ENCODE results near the gene HUNK. TPM values are rescaled to one million over a fixed set of nuclear protein-coding genes. Genes with fewer than 3 reads are reported as not detected.

The HUNK gene
- total RNA-seq, 1 donor from 2014 or later = 0.77 TPM

DNA sequence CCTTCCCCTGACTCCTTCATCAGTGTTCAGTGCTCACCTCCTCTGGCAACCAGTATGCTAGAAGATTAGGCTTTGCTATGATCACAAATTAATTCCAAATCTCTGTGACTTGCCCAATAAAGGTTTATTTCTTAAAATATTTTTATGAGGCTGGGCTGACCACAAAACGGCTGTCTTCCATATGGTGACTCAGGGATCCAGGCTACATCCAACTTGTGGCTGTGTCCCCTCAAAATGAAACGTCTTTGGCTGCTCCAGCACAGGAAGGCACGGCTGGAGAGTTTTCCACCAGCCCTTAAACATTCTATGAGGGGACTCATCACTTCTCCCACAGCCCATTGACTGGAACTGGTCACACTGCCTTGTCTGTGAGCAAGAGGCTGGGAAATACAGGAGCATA, 131.5 kb downstream of the HUNK start:
- Histone ChIP-seq H3K4me1 (ENCODE audit: insufficient read depth, low read length) (peaks cover 4% of the 10 kb centered on the region), H3K79me2 (ENCODE audit: insufficient read depth, low read length) (no peaks in the 10 kb centered on the region), H3K9me3 (ENCODE audit: insufficient read depth, low read depth, low read length) (no peaks in the 10 kb centered on the region), H3K4me2 (ENCODE audit: low read length) (no peak overlapping the region), H3K9ac (ENCODE audit: low read length) (no peak overlapping the region), H3K4me3 (ENCODE audit: insufficient read depth, low read depth, low read length) (no peak overlapping the region), H3K27ac (ENCODE audit: low read depth, low read length) (no peak overlapping the region), H4K20me1 (ENCODE audit: insufficient read depth, low read length) (no peaks in the 10 kb centered on the region), H3K36me3 (ENCODE audit: insufficient read depth, low read length) (no peaks in the 10 kb centered on the region), H2AFZ (ENCODE audit: low read depth, low read length) (no peak overlapping the region), H3K27me3 (ENCODE audit: insufficient read depth, low read length) (no peaks in the 10 kb centered on the region)
- no peak overlapping the region for H3K4me3 Mint-ChIP-seq (ENCODE audit: unreplicated experiment)
- no peaks in the 10 kb centered on the region for H3K27me3 Mint-ChIP-seq (ENCODE audit: low read depth, unreplicated experiment)
- H3K9me3 Mint-ChIP-seq (ENCODE audit: unreplicated experiment) = peaks cover 2% of the 10 kb centered on the region
- H3K36me3 Mint-ChIP-seq (ENCODE audit: low read depth, unreplicated experiment) = no peaks in the 10 kb centered on the region
- no peak overlapping the region for H3K27ac Mint-ChIP-seq (ENCODE audit: unreplicated experiment)
- DNase-seq (ENCODE audit: low read depth) (no peak), FAIRE-seq (no peak)
- H3K4me1 Mint-ChIP-seq (ENCODE audit: low read depth, unreplicated experiment) = peaks cover 3% of the 10 kb centered on the region
- TF ChIP-seq, protein P1, sequence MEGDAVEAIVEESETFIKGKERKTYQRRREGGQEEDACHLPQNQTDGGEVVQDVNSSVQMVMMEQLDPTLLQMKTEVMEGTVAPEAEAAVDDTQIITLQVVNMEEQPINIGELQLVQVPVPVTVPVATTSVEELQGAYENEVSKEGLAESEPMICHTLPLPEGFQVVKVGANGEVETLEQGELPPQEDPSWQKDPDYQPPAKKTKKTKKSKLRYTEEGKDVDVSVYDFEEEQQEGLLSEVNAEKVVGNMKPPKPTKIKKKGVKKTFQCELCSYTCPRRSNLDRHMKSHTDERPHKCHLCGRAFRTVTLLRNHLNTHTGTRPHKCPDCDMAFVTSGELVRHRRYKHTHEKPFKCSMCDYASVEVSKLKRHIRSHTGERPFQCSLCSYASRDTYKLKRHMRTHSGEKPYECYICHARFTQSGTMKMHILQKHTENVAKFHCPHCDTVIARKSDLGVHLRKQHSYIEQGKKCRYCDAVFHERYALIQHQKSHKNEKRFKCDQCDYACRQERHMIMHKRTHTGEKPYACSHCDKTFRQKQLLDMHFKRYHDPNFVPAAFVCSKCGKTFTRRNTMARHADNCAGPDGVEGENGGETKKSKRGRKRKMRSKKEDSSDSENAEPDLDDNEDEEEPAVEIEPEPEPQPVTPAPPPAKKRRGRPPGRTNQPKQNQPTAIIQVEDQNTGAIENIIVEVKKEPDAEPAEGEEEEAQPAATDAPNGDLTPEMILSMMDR (IDR thresholded peaks at IDR 0.05; ENCODE audit: insufficient read depth, low read depth, low read length) = no peak
- no peak for TF ChIP-seq EZH2 (IDR thresholded peaks at IDR 0.05; ENCODE audit: insufficient read depth, low read length)

DNA sequence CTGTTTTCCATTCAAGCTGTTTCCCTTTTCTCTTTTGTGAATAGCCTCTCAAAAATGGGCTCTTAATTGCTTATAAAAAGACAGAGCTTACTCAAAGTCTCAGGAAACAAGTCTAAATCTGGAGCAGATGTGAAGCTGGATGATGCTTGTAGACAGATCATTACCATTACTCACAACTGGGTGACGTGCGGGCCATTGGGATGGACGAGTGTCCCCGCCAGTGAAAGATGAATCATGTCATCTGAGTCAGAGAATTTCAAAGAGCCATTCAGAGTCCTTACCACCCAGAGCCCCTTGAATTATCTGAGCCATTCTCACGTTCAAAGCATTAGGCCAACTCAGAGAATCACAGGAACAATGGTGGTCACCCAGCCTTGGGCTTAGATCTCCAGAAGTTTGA, 134.6 kb downstream of the HUNK start:
- H3K4me1 Mint-ChIP-seq (ENCODE audit: low read depth, unreplicated experiment) = peaks cover 3% of the 10 kb centered on the region
- Histone ChIP-seq H3K4me2 (ENCODE audit: low read length) (peak overlapping the region; percentile 21), H3K79me2 (ENCODE audit: insufficient read depth, low read length) (no peaks in the 10 kb centered on the region), H4K20me1 (ENCODE audit: insufficient read depth, low read length) (no peaks in the 10 kb centered on the region), H3K4me1 (ENCODE audit: insufficient read depth, low read length) (peaks cover 4% of the 10 kb centered on the region), H3K4me3 (ENCODE audit: insufficient read depth, low read depth, low read length) (no peak overlapping the region), H3K9me3 (ENCODE audit: insufficient read depth, low read depth, low read length) (no peaks in the 10 kb centered on the region), H2AFZ (ENCODE audit: low read depth, low read length) (no peak overlapping the region), H3K27me3 (ENCODE audit: insufficient read depth, low read length) (no peaks in the 10 kb centered on the region), H3K9ac (ENCODE audit: low read length) (no peak overlapping the region), H3K36me3 (ENCODE audit: insufficient read depth, low read length) (no peaks in the 10 kb centered on the region), H3K27ac (ENCODE audit: low read depth, low read length) (peak overlapping the region; percentile 23)
- H3K27me3 Mint-ChIP-seq (ENCODE audit: low read depth, unreplicated experiment) = no peaks in the 10 kb centered on the region
- DNase-seq (ENCODE audit: low read depth) (peak; percentile 37), FAIRE-seq (peak; percentile 69)
- no peak overlapping the region for H3K27ac Mint-ChIP-seq (ENCODE audit: unreplicated experiment)
- H3K36me3 Mint-ChIP-seq (ENCODE audit: low read depth, unreplicated experiment) = no peaks in the 10 kb centered on the region
- TF ChIP-seq EZH2 (IDR thresholded peaks at IDR 0.05; ENCODE audit: insufficient read depth, low read length) = no peak
- TF ChIP-seq, protein P1 (IDR thresholded peaks at IDR 0.05; ENCODE audit: insufficient read depth, low read depth, low read length) = no peak
- H3K9me3 Mint-ChIP-seq (ENCODE audit: unreplicated experiment) = peaks cover 8% of the 10 kb centered on the region
- no peak overlapping the region for H3K4me3 Mint-ChIP-seq (ENCODE audit: unreplicated experiment)

DNA sequence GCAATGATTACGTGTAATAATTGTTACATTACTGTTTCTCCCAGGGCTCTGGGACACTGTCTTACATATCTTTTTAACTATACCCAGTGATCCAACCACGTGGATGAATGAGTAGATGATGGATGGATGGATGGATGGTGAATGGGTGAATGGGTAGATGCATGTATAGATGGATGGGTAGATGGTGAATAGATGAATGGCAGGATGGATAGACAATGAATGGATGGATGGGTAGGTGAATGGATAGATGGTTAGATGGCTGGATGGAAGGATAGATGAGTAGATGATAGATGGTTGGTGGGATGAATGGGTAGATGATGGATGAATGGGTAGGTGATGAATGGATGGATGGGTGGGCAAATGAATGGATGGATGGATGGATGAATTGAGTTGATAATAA, 135.9 kb downstream of the HUNK start:
- H3K27me3 ChIP-seq (ENCODE audit: insufficient read depth, low read length) = no peaks in the 10 kb centered on the region
- H3K27ac ChIP-seq (ENCODE audit: low read depth, low read length) = no peak overlapping the region
- H3K79me2 ChIP-seq (ENCODE audit: insufficient read depth, low read length) = no peaks in the 10 kb centered on the region
- H3K36me3 ChIP-seq (ENCODE audit: insufficient read depth, low read length) = no peaks in the 10 kb centered on the region
- peaks cover 8% of the 10 kb centered on the region for H3K9me3 Mint-ChIP-seq (ENCODE audit: unreplicated experiment)
- no peaks in the 10 kb centered on the region for H3K27me3 Mint-ChIP-seq (ENCODE audit: low read depth, unreplicated experiment)
- DNase-seq (ENCODE audit: low read depth) = no peak
- no peak overlapping the region for H3K27ac Mint-ChIP-seq (ENCODE audit: unreplicated experiment)
- no peak overlapping the region for H3K9ac ChIP-seq (ENCODE audit: low read length)
- peaks cover 3% of the 10 kb centered on the region for H3K4me1 Mint-ChIP-seq (ENCODE audit: low read depth, unreplicated experiment)
- H2AFZ ChIP-seq (ENCODE audit: low read depth, low read length) = no peak overlapping the region
- H3K36me3 Mint-ChIP-seq (ENCODE audit: low read depth, unreplicated experiment) = no peaks in the 10 kb centered on the region
- H3K9me3 ChIP-seq (ENCODE audit: insufficient read depth, low read depth, low read length) = no peaks in the 10 kb centered on the region
- TF ChIP-seq, protein P1 (IDR thresholded peaks at IDR 0.05; ENCODE audit: insufficient read depth, low read depth, low read length) = no peak
- no peak for TF ChIP-seq EZH2 (IDR thresholded peaks at IDR 0.05; ENCODE audit: insufficient read depth, low read length)
- H3K4me3 ChIP-seq (ENCODE audit: insufficient read depth, low read depth, low read length) = no peak overlapping the region
- H3K4me1 ChIP-seq (ENCODE audit: insufficient read depth, low read length) = peaks cover 4% of the 10 kb centered on the region
- no peak overlapping the region for H3K4me2 ChIP-seq (ENCODE audit: low read length)
- H3K4me3 Mint-ChIP-seq (ENCODE audit: unreplicated experiment) = no peak overlapping the region
- H4K20me1 ChIP-seq (ENCODE audit: insufficient read depth, low read length) = no peaks in the 10 kb centered on the region
- no peak for FAIRE-seq

Data from astrocyte (in vitro differentiated cells and primary cell).